GM12892 (cell line): ENCODE results near the gene RBMS3.

Experiments used
- POLR2A ChIP-seq: IDR thresholded peaks from 2 replicates; pipeline ENCODE4 v1.6.1; 2011; ENCODE audit warnings: low read depth, low read length, control low read depth
- POLR2AphosphoS5 ChIP-seq: IDR thresholded peaks from 2 replicates; pipeline ENCODE4 v1.6.1; 2011; ENCODE audit warnings: low read depth, low read length, control low read depth

DNA sequence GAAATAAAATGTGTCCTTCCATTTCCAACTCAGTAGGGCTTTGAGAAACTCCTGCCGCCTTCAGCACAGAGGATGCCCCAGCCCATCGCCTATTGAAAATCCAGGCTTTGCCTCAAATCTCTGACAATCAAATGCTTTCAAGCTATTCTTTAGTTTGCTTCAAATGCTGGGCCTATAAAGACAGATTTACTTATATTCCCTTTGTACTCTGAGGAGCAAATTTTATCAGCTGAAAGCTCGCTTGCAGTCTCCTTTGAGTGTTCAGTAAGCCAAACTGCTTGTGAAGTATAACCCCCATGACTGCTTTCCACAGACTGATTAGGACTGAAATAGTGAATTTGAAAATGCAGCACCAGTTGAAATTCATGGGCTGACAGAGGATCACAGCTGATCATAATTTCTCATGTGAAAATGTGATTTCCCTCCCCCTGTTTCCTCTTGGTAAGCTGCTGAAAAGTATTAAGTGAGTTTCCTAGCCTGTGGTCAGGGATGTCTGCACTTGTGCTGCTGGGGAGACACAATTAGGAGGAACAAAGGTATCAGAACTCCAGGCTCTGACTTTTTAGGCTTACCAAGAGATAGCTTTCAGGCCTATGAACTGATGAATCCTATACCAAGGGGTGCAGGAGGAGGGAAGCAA is 762.2 kb downstream of the RBMS3 start:
- TF ChIP-seq POLR2A (no peak), POLR2AphosphoS5 (no peak)
